Activated CD8-positive, alpha-beta memory T cell treated with anti-CD3 and anti-CD28 coated beads for 1 hour (primary cell): Measurements from ENCODE around the gene PRDM8.
A peak's percentile ranks its signal among the peaks of the same experiment; 100 is the strongest.

Experiments
- DNase-seq, 2 donors: peaks; one replicate each; pipeline ENCODE4 v3.0.0-alpha.2; 2020; ENCODE audit warnings: low read depth in 1 of 2; ENCODE audit errors: extremely low read depth in 1 of 2

Gene PRDM8

DNA sequence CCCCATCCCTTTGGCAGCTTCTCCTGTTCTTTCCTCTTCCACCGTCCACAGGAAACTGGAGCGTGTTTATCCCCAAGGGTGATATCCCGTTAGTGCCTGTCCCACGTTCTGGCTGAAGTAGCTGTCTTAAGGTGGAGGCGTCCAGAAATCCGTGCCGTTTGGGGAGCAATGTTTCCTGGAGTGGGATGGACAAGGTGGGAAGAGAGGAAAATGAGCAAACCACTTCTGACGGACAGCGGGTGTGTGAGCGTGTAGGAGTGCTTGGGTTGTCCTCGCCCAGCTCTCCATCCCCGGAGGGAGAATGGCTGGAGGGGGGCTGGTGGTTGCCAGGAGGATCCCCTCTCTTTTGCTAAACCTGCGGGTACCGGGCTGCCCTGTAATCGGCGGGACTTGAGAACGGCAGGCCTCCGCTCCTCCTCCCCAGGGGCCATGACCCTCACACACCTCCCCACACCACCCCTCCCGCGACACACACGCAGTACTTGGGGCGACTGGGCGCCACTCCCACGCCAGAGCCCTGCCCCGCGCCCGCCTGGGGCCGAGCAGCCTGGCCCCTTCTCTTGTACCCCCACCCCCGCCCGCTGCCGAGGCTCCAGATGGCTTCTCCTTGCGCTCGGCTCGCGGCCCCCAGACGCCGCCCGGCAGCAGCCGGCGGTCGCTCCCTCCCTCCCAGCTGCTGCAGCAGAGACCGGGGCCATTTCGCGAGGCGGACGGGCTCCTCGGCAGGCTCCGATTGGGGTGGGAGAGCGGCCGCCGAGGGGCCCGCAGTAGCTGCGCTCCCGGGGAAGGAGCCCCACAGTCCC, 13.9 kb upstream of the PRDM8 start:
- no peak for DNase-seq

- DNase-seq, result peak; percentile 70 to 94
Observed at GRCh38 chr4:80184053-80184824, 13.1 kb upstream of the PRDM8 start.

GRCh38 chr4:80184825-80185756, 12.2 kb upstream of the PRDM8 start:
- no peak for DNase-seq

DNA sequence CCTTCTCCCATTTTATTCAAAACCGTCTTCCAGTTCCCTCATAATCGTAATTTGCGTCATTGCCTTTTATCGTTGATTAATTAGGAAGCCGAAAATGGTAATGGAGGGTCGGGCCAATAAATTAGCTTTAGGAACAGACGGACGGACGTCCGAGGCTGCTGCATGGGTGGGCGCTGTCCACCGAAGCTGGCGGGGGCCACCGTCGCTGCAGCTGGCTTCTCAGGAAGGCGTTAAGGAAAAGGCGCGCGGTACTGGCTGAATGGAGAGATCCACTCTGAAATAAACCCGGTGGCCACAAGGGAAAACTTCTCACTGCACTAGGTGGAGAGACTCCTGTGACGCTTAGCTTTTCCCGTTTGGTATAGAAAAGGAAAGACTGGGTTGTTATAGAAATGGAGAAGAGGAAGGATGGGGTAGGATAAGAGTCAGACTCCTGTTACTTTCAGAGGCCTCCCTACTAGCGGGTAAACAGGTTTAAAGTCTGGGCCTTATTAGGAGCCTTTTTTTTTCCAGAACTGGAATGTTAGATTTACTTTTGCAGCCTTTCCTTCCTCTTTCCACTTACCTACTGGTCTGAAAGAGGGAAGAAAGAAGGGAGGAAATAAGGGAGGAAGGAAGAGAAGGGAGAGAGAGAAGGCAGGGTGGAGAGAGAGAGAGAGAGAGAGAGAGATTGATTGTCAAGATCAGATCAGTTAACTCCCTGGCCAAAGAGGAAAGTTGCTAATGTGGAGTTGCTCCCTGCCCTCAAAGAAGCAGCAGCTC, 11.3 kb upstream of the PRDM8 start:
- DNase-seq, result no peak

GRCh38 chr4:80186676-80187075, 10.6 kb upstream of the PRDM8 start:
- no peak for DNase-seq

DNA sequence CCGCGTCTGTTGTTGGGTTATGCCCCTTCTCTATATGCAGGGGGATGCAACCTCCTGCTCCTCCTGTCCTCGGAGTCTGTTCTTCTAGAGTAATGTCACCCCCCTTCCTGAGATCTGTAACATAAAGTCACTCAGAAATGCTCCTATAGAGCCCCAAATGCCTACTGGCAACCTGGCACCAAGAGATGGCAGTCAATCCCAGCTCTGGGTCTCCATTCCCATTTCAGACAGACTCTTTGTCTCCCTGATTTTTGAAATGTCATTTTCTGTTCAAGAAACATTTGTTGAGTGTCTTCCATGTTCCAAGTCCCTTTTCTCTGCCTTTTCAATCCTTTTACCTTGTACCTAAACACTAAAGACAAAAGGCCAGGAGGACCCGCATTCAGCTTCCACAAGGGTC, 9.6 kb upstream of the PRDM8 start:
- DNase-seq, result no peak

DNA sequence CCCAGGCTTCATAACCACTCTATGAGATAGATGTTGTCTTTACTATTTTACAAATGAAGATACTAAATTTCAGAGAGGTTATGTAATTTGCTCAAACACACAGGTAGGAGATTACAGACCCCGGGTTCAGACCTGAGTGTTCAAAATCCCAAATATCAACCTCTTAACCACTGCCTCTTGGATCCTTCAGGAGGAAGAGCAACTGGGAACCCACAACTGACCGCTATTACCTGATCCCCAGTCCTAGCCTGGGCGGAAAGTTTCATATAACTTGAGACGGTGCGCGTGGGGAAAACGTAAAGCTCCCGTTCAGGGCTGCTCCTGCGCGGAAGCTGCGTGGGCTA, 8.9 kb upstream of the PRDM8 start:
- DNase-seq, result no peak

- DNase-seq, result no peak
Observed at GRCh38 chr4:80188801-80189458, 8.4 kb upstream of the PRDM8 start.

DNA sequence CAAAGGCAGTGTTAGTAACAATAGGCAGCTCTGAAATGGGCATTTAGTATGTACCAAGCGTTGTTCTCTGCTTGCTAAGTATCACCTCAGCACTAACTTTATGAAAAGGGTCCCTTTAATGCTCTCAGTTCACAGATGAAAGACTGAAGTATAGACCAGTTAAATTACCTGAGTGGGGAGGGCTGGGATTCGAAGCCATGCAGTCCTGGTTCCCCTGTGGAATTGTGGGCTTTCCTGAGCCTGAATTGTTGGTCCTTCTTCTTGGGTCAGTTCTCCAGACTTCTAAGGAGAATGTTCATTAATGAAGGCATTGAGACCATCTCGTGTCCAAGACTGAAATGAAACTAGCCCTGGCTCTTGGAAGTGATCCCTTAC, 7.7 kb upstream of the PRDM8 start:
- DNase-seq, result no peak

- no peak for DNase-seq
Observed at GRCh38 chr4:80189956-80190677, 7.2 kb upstream of the PRDM8 start.

DNA sequence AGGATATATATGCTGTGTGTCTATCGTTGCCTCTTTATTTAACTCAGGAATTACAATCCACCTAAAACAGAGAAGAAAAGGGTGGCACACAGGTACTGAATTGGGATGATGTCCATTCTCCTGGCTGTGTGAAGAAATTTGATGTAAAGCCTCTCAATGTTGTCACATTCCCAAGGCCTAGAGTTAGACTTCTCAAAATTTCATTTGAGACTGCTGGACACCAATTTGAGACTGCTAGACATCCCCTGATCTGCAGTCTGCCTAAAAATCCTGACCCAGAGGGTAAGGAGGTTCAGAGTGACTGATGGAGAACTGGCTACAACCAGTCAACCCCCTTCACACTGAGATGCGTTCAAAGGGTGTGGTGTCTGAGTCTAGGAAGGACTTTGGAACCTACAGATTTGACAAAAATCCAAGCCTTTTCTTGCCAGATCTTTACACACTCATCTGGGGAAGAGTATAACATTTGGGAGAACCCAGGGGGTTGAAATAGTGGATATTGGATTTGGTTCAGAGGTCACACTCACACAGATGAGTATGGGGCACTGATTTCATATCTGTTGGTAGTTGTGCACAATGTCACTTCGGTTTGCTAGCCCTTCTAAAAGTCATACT, 4.9 kb upstream of the PRDM8 start:
- DNase-seq, result no peak

GRCh38 chr4:80192937-80193336, 4.4 kb upstream of the PRDM8 start:
- no peak for DNase-seq

- DNase-seq, result no peak
Observed at GRCh38 chr4:80195441-80196140, 1.7 kb upstream of the PRDM8 start.

GRCh38 chr4:80196259-80196921, 913 bp upstream of the PRDM8 start:
- DNase-seq, result no peak

DNA sequence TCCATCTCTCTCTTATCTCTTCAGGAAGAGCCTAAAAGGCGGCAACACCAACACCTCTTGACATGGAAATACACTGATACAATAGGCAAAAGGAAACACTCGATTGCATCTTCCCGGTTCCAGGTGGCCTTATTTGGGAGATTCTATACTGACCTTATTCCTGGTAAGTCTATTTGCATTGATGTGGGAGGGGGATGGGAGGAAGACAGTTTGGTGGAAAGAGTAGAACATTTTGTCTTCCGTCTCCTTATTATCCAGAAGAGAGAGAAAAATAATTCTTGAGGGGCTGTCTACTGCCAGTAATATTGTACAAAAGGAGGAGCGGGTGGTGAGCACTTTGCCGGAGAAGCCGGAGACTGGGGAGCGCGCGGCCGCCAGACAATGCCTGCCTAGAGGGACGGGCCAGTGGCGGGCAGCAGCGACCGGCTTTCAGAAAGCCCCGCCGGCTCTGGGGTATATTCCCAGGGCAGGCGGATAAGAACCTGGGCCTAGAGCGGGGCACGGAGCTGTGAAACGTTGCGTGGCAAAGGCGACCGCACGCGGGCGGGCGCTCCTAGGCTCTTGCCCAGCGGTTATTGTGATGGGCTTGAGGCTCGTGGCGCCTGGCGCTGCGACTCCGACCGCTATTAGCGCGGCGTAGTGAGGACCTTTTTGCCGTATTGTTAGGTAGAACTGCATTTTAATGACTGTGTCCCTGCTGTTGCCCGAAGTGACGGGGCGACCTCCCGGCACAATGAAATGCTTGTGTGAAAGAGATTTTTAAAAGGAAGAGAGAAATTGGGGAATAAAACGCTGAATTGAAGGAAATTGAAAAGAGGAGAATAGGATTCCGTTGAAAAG, 518 bp downstream of the PRDM8 start:
- DNase-seq, result no peak

DNA sequence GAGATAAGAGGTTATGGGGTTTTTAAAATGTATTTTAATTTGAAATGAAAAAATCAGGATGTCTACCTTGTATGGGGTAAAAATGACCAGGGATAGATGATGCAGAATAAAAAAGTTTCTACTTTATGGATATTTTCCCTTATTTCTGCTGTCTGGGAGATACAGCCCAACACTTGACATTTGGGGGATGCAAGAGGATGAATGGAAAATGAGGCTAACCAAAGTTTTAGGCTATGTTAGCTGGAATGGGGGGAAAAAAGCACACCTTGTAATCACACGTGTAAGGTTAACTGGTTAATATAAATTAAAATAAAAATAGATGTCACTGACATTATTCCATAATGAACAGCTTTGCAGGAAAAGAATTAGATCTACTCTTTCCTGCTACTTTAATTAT, 1.1 kb downstream of the PRDM8 start:
- DNase-seq, result no peak

DNA sequence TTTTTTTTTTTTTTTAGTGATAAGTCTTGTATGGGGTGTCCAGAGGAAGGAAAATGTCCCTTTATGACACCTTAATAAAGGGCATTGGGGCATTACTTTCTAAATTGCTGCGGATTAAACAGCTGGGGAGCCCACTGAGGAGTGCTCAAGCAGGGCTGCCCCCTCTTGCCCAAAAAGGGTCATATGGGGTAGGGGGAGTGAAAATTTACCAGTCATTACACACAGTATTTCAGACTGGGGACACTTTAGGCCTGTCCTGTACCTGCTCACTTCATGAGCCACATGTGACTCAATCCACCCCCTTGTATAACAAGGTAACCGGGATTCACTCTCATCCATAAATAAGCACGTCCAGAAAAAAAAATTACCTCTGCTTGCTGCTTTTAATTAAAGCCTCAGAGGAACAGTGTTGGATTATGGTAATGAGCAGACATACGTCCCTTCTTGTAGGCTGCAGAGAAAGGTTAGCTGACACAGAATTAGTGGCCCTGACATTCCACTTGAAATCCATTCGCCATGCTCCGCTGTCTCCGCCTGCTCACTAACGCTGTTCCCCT, 1.8 kb downstream of the PRDM8 start:
- DNase-seq, result no peak
